ENCODE results near the gene TMEM26. TPM values are rescaled to one million over a fixed set of nuclear protein-coding genes. Genes with fewer than 3 reads are reported as not detected.

Gene TMEM26
- polyA plus RNA-seq, 1 donor from 2014 or later, result not detected

GRCh38 chr10:61470740-61471139 lies 17.6 kb upstream of the TMEM26 start:
- Mint-ChIP-seq H3K9me3 (peaks cover 0 to 2% (median 0%) of the 10 kb centered on the region in 3 donors), H3K27ac (no peak overlapping the region), H3K27me3 (peaks cover 3% of the 10 kb centered on the region), H3K36me3 (no peaks in the 10 kb centered on the region), H3K4me1 (no peaks in the 10 kb centered on the region), H3K4me3 (no peak overlapping the region)

GRCh38 chr10:61465901-61466632 lies 12.9 kb upstream of the TMEM26 start:
- H3K27me3 Mint-ChIP-seq, result no peaks in the 10 kb centered on the region
- H3K9me3 Mint-ChIP-seq, result peaks cover 0 to 5% (median 0%) of the 10 kb centered on the region in 3 donors
- H3K4me3 Mint-ChIP-seq, result no peak overlapping the region
- peak overlapping the region in 1 of 3 donors; percentile 46 for H3K27ac Mint-ChIP-seq
- H3K4me1 Mint-ChIP-seq, result no peaks in the 10 kb centered on the region
- no peaks in the 10 kb centered on the region for H3K36me3 Mint-ChIP-seq

- no peaks in the 10 kb centered on the region for H3K27me3 Mint-ChIP-seq
- peaks cover 0 to 5% (median 0%) of the 10 kb centered on the region in 3 donors for H3K9me3 Mint-ChIP-seq
- no peak overlapping the region for H3K4me3 Mint-ChIP-seq
- no peaks in the 10 kb centered on the region for H3K36me3 Mint-ChIP-seq
- no peaks in the 10 kb centered on the region for H3K4me1 Mint-ChIP-seq
- no peak overlapping the region for H3K27ac Mint-ChIP-seq
These were observed 12.0 kb upstream of the TMEM26 start for GRCh38 chr10:61465171-61465496.

DNA sequence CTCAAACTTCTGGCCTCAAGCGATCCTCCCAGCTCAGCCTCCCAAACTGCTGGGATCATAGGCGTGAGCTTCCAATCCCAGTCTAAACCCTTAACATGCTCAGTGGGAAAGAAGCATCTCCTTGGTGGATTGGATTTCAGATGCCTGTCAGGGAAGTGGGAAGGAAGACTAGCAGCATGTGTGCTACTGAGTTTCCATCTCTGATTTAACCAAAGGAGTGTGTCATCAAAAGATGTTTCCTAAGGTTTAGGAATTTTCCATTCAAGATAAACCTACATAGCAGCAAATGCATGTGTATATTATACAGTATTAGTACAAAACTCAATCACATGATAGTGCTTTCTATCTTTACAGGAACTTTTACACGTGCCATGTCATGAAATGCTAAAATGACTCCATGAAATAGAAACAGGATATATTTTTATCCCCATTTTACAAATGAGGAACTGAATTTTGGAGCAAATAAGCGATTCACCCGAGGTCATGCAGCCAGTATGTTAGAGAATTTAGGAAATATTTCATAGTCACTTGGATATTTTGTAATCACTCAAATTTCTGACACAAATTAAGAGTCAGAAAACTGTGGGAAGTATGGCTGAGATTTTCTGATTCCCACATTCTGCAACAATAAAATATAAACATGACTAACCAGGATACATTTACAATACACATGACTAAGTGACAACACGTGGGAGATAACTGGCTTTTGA lies 11.4 kb upstream of the TMEM26 start:
- H3K36me3 Mint-ChIP-seq, result no peaks in the 10 kb centered on the region
- H3K4me3 Mint-ChIP-seq, result no peak overlapping the region
- H3K27ac Mint-ChIP-seq, result no peak overlapping the region
- H3K4me1 Mint-ChIP-seq, result no peaks in the 10 kb centered on the region
- H3K9me3 Mint-ChIP-seq, result peaks cover 0 to 5% (median 0%) of the 10 kb centered on the region in 3 donors
- no peaks in the 10 kb centered on the region for H3K27me3 Mint-ChIP-seq

DNA sequence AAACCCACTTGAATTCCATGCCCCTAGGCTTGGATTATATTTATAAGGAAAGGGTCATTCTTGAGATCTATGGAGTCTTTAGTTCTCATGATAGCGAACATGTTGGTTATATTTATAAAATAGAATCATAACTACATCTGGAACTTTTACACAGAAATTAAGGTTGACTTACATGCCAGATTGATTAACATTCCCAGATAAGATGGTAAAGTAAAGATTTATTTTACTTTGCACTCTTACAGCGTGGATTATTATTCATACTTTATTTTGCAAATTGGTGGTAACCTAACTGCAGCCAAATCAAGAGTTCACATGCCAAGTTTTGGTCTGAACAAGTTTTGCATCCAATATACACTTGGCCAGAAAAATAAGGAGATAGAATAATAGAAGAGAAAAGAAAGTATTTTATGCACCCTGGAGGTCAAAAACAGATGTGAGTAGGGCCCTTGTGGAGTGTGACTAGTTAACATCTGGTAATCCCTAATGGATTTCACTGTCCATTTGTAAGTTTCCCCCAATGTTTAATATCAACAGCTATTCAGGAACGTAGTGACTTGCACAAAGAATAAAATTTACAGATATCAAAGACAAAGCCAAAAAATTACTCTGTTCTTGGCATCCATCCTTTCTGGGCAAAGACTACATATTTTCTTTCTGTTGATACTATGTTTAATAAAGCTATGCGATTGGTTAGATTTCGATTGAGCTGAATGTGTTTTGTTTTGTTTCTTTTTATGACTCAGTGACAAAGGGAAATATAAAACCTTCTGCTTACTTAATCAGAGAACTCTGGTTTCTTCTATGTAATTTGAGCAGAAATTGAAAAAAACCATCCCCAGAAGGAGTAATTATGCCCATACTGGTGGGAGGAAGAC lies 10.1 kb upstream of the TMEM26 start:
- H3K27me3 Mint-ChIP-seq, result no peaks in the 10 kb centered on the region
- no peaks in the 10 kb centered on the region for H3K36me3 Mint-ChIP-seq
- no peak overlapping the region for H3K27ac Mint-ChIP-seq
- no peak overlapping the region for H3K4me3 Mint-ChIP-seq
- peaks cover 0 to 5% (median 0%) of the 10 kb centered on the region in 3 donors for H3K9me3 Mint-ChIP-seq
- H3K4me1 Mint-ChIP-seq, result no peaks in the 10 kb centered on the region

GRCh38 chr10:61460835-61461234 lies 7.7 kb upstream of the TMEM26 start:
- Mint-ChIP-seq H3K4me1 (peaks cover 0 to 1% (median 0%) of the 10 kb centered on the region in 3 donors), H3K36me3 (no peaks in the 10 kb centered on the region), H3K27me3 (peaks cover 4% of the 10 kb centered on the region), H3K27ac (no peak overlapping the region), H3K4me3 (peak overlapping the region in 1 of 4 donors; percentile 26), H3K9me3 (peaks cover 0 to 3% (median 0%) of the 10 kb centered on the region in 3 donors)

- Mint-ChIP-seq H3K36me3 (no peaks in the 10 kb centered on the region), H3K9me3 (peaks cover 0 to 3% (median 0%) of the 10 kb centered on the region in 3 donors), H3K27me3 (peaks cover 13% of the 10 kb centered on the region), H3K4me3 (no peak overlapping the region), H3K4me1 (peaks cover 0 to 1% (median 0%) of the 10 kb centered on the region in 3 donors), H3K27ac (no peak overlapping the region)
These were observed 4.8 kb upstream of the TMEM26 start for GRCh38 chr10:61458031-61458430.

DNA sequence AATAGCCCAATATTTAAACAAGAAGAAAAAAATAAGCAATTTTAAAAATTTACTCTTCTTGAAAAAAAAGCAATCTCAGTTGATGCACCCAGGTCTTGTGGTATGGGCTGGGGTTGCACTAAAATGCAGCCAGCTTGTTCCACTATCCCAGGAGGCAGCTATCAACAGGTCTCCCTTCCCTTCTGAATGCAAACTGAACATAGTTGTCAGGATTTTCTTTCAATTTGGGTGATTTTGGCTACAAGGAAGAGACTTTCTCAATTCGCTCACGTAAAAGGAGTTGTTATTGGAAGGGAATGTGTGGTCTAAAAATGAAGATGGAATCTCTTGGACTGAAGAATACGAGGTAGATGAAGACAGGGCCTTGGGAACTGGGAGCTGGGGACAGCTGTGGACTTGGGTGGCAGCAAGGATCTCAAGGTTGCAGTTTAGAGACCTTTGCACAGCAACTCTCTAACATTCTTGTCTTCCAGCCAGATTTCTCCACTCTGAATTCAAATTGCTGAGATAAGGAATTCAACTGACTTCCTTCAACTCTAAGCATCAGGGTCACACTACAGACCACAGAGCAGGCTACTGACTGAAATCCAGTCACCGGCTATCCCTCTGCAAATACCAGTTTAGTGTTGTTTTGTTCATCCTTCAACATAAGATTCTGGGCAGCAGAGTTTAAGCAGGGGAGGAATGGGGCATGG lies 3.1 kb upstream of the TMEM26 start:
- Mint-ChIP-seq H3K27me3 (peaks cover 28% of the 10 kb centered on the region), H3K4me1 (peaks cover 0 to 9% (median 1%) of the 10 kb centered on the region in 3 donors), H3K9me3 (peaks cover 0 to 1% (median 0%) of the 10 kb centered on the region in 3 donors), H3K27ac (no peak overlapping the region), H3K36me3 (no peaks in the 10 kb centered on the region), H3K4me3 (no peak overlapping the region)

DNA sequence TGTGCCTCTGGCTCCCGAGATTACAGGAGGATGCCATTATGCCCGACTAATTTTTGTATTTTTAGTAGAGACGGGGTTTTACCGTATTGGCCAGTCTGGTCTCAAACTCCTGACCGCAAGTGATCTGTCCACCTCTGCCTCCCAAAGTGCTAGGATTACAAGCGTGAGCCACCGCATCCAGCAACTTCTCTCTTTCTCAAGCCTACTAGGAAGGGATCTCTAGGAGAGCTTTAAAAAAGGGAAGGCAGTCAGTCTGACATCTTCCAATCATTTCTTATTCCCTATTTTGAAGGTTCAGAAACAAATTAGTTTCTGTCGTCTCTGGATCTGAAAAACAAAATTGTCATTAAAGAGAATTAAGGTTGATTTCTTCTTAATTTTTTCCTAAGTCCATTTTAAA lies 2.5 kb upstream of the TMEM26 start:
- Mint-ChIP-seq H3K9me3 (no peaks in the 10 kb centered on the region), H3K4me1 (peaks cover 0 to 9% (median 1%) of the 10 kb centered on the region in 3 donors), H3K27ac (no peak overlapping the region), H3K4me3 (peak overlapping the region in 1 of 4 donors; percentile 50), H3K27me3 (peaks cover 31% of the 10 kb centered on the region), H3K36me3 (no peaks in the 10 kb centered on the region)

- peaks cover 0 to 9% (median 1%) of the 10 kb centered on the region in 3 donors for H3K4me1 Mint-ChIP-seq
- no peak overlapping the region for H3K27ac Mint-ChIP-seq
- H3K36me3 Mint-ChIP-seq, result no peaks in the 10 kb centered on the region
- peaks cover 31% of the 10 kb centered on the region for H3K27me3 Mint-ChIP-seq
- H3K9me3 Mint-ChIP-seq, result no peaks in the 10 kb centered on the region
- H3K4me3 Mint-ChIP-seq, result no peak overlapping the region
These were observed 1.4 kb upstream of the TMEM26 start for GRCh38 chr10:61454541-61454940.

- Mint-ChIP-seq H3K4me1 (peaks cover 0 to 9% (median 0%) of the 10 kb centered on the region in 3 donors), H3K27me3 (peaks cover 31% of the 10 kb centered on the region), H3K4me3 (no peak overlapping the region), H3K9me3 (no peaks in the 10 kb centered on the region), H3K27ac (no peak overlapping the region), H3K36me3 (no peaks in the 10 kb centered on the region)
These were observed 980 bp downstream of the TMEM26 start for GRCh38 chr10:61452151-61452651.

DNA sequence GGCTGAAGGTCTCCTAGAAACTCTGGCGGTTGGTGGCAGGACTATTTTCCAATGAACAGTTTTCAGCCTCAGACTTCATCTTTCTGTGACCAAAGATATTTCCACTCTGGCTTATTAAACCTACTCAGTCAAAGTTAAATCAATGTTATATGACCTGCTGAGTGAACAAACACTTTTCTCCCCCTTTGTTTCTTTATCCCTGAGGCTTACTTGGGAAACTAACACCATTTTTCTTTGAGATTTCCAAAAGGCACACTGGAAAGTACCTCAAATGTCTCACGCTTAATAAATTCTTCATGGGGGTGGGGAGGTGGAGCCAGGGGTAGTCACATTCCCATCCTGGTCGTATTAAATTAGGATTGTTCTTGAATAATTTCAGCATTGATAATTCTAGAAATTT lies 1.8 kb downstream of the TMEM26 start:
- Mint-ChIP-seq H3K27ac (no peak overlapping the region), H3K36me3 (no peaks in the 10 kb centered on the region), H3K27me3 (peaks cover 28% of the 10 kb centered on the region), H3K4me1 (peaks cover 0 to 9% (median 0%) of the 10 kb centered on the region in 3 donors), H3K9me3 (no peaks in the 10 kb centered on the region), H3K4me3 (no peak overlapping the region)

- Mint-ChIP-seq H3K36me3 (no peaks in the 10 kb centered on the region), H3K27me3 (peaks cover 22% of the 10 kb centered on the region), H3K27ac (no peak overlapping the region), H3K4me1 (peaks cover 0 to 9% (median 0%) of the 10 kb centered on the region in 3 donors), H3K4me3 (no peak overlapping the region), H3K9me3 (no peaks in the 10 kb centered on the region)
These were observed 4.2 kb downstream of the TMEM26 start for GRCh38 chr10:61448841-61449600.

DNA sequence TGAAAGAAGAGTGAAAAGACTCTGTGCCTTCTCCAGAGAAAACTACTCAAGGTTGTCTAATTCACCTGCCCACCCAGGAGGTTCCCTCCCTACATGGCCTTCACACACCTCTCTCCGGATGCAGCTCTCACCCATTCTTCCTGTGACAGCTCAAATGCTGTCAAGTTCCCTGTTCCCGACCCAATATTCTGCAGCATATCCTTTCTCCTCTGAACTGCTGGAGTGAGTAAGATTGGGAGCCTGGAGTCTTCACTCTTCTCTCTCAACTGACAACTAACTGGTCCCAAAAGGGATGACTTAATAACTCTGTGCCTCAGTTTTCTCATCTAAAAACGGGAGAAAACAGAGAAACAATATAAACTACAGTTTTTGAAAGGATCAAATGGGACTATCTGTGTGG lies 5.1 kb downstream of the TMEM26 start:
- no peaks in the 10 kb centered on the region for H3K36me3 Mint-ChIP-seq
- no peak overlapping the region for H3K4me3 Mint-ChIP-seq
- peaks cover 18% of the 10 kb centered on the region for H3K27me3 Mint-ChIP-seq
- H3K27ac Mint-ChIP-seq, result no peak overlapping the region
- no peaks in the 10 kb centered on the region for H3K9me3 Mint-ChIP-seq
- peaks cover 0 to 9% (median 0%) of the 10 kb centered on the region in 3 donors for H3K4me1 Mint-ChIP-seq

Measured in IgD-negative memory B cell (primary cell).